IPS DF 6.9 (cell line): ENCODE results near the gene TSC22D4.
"Not testable (repeated sequence)": the region's sequence is repeated elsewhere in the genome, so short reads cannot be mapped to it uniquely, and the experiment has no call there.

Experiments
- DNase-seq: peaks from one replicate; pipeline ENCODE4 v3.0.0-alpha.2; 2013; ENCODE audit warnings: low read depth, low spot score
- H3K27ac ChIP-seq: one replicate; pipeline ENCODE4 v1.5.1; 2013; ENCODE audit warnings: low read length, control low read depth
- H3K27me3 ChIP-seq: 2 replicates; pipeline ENCODE4 v1.6.1; 2013; ENCODE audit warnings: mild to moderate bottlenecking, low read length; ENCODE audit not compliant: control insufficient read depth, insufficient read depth
- H3K36me3 ChIP-seq: 2 replicates; pipeline ENCODE4 v1.6.1; 2013; ENCODE audit warnings: low read length; ENCODE audit not compliant: control insufficient read depth, insufficient read depth
- H3K4me1 ChIP-seq: 2 replicates; pipeline ENCODE4 v1.6.1; 2013; ENCODE audit warnings: low read length; ENCODE audit not compliant: control insufficient read depth, insufficient read depth
- H3K4me3 ChIP-seq: 2 replicates; pipeline ENCODE4 v1.5.1; 2013; ENCODE audit warnings: mild to moderate bottlenecking, low read length
- H3K9me3 ChIP-seq: 2 replicates; pipeline ENCODE4 v1.6.1; 2013; ENCODE audit warnings: low read length, inconsistent platforms; ENCODE audit not compliant: control insufficient read depth, insufficient read depth
- WGBS: extraction: QIAGEN DNeasy Blood & Tissue Kit; methylation state at CpG from one replicate; pipeline ENCODE4 v1.1.7; 2013; ENCODE audit warnings: mixed read lengths, missing lambda C conversion rate; ENCODE audit not compliant: insufficient read length, insufficient coverage; 5-methylcytosine and 5-hydroxymethylcytosine counted together

Gene TSC22D4

DNA sequence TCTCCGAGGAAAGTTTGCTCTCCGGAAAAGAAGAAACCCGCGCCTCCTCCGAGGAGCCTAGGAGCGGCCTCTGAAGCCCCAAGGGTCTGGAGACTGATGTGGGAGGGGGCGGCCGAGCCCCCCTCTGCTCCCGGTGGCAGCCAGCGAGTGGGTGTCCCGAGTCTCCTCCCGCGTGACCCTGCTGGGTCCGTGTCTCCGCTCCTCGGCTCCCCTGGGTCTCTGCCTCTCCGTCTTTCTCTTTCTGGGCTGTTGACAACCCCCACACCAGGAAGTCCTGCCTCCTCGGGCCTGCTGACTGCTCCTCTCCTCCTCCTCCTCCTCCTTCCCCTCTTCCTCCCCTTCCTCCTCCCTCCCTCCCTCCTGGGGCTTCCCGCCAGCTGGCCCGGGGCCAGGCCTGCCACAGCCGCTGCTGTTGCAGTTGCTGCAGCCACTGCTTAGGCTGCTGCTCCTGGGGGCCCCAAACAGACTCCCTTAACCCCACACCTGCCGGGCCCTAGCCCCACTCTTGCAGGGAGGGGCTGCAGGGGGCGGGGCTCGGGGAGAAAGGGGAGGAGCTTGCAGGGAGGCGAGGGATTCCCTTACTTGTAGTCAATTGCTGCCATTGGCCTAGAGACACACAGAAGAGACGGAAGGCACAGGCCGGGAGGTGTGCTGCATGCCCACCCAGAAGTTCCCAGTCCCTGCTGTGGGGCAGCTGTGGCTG is at the start of gene TSC22D4:
TSS of gene TSC22D4 (minus strand) at position 257 of the 703 bp plus-strand sequence. CDS start 1,176 bp downstream, outside the sequence.
- H3K4me3 ChIP-seq, result peak within 1 kb of the TSS; percentile 47; the same call in 1 of the 2 replicates
- DNase-seq, result no peak
- no peak within 1 kb of the TSS for H3K27ac ChIP-seq
- H3K27me3 ChIP-seq, result no peaks in the 10 kb centered on the region
- peaks cover 3% of the 10 kb centered on the region; the same call in 1 of the 2 replicates for H3K4me1 ChIP-seq
- H3K9me3 ChIP-seq, result no peaks in the 10 kb centered on the region
- H3K36me3 ChIP-seq, result no peaks in the 10 kb centered on the region
- WGBS, result no CpG with 5 or more reads among the region's 27 CpGs

DNA sequence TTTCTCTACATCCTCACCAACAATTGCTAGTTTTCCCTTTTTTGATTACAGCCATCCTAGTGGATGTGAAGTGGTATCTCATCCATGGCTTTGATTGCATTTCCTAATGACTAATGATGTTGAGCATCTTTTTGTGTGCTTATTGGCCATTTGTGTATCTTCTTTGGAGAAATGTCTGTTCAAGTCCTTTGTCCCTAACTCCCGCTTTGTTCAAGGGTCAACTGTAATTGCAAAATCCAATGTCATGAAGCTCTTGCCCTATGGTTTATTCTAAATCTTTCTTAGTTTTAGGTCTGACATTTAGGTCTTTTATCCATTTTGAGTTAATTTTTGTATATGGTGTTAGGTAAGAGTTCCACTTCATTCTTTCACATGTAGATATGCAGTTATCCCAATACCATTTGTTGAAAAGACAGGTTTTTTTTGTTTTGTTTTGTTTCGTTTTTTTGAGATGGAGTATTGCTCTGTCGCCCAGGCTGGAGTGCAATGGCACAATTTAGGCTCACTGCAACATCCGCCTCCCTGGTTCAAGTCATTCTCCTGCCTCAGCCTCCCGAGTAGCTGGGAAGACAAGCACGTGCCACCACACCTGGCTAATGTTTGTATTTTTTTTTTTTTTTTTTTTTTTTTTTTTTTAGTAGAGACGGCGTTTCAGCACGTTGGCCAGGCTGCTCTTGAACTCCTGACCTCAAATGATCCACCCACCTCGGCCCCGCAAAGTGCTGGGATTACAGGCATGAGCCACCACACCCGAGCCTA is 49.3 kb upstream of the TSC22D4 start:
- DNase-seq, H3K4me1 ChIP-seq, H3K36me3 ChIP-seq, H3K4me3 ChIP-seq, H3K9me3 ChIP-seq, H3K27me3 ChIP-seq, H3K27ac ChIP-seq: not testable (repeated sequence)
- no CpG with 5 or more reads among the region's 12 CpGs for WGBS

DNA sequence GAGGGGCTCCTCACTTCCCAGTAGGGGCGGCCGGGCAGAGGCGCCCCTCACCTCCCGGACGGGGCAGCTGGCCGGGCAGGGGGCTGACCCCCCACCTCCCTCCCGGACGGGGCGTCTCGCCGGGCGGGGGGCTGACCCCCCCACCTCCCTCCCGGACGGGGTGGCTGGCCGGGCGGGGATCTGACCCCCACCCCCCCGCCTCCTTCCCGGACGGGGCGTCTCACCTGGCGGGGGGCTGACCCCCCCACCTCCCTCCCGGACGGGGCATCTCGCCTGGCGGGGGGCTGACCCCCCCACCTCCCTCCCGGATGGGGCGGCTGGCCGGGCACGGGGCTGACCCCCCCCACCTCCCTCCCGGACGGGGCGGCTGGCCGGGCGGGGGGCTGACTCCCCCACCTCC is 44.2 kb upstream of the TSC22D4 start:
- not testable (repeated sequence) for H3K27me3 ChIP-seq, H3K36me3 ChIP-seq, H3K27ac ChIP-seq, H3K4me1 ChIP-seq, H3K4me3 ChIP-seq, DNase-seq, H3K9me3 ChIP-seq
- WGBS, result no CpG with 5 or more reads among the region's 34 CpGs

DNA sequence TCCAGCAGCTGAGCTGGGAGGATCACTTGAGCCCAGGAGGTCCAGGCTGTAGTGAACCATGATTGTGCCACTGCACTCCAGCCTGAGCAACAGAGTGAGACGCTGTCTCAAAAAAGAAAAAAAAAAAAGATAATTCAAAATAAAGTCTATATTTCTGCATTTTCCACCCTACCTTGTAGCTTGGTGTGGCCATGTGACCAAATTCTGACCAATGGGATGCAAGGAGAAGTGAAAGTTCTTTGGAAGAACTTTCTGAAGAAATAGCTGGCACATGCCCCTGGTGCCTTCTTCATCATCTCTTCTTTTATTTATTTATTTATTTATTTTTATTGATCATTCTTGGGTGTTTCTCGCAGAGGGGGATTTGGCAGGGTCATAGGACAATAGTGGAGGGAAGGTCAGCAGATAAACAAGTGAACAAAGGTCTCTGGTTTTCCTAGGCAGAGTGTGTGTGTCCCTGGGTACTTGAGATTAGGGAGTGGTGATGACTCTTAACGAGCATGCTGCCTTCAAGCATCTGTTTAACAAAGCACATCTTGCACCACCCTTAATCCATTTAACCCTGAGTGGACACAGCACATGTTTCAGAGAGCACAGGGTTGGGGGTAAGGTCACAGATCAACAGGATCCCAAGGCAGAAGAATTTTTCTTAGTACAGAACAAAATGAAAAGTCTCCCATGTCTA is 43.0 kb upstream of the TSC22D4 start:
- WGBS, result no CpG with 5 or more reads among the region's 3 CpGs
- not testable (repeated sequence) for H3K9me3 ChIP-seq, DNase-seq, H3K27me3 ChIP-seq, H3K4me3 ChIP-seq, H3K36me3 ChIP-seq, H3K27ac ChIP-seq, H3K4me1 ChIP-seq

DNA sequence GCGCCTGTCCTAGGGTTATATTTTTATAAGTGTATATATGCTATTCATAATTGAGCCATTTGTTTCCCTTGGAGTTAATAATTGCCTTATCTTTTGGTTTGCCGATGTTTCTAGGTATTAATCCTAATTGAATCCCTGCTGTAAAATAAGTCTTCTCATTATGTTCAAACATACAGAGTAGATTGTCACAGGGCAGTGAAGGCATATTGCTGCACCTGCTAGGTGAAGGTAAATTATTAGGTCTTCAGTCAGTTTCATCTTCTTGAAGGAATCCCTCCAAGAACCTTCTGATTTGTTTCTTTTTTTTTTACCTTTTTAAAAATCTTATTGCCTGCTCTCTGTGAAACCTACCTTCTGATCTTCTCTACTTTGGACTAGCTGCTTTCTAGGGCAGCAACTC is 42.1 kb upstream of the TSC22D4 start:
- H3K27ac ChIP-seq, result no peak overlapping the region
- no CpG with 5 or more reads among the region's 2 CpGs for WGBS
- H3K4me1 ChIP-seq, result no peaks in the 10 kb centered on the region
- H3K27me3 ChIP-seq, result no peaks in the 10 kb centered on the region
- H3K36me3 ChIP-seq, result no peaks in the 10 kb centered on the region
- H3K9me3 ChIP-seq, result no peaks in the 10 kb centered on the region; the same call in 1 of the 2 replicates
- H3K4me3 ChIP-seq, result no peak overlapping the region
- DNase-seq, result no peak

DNA sequence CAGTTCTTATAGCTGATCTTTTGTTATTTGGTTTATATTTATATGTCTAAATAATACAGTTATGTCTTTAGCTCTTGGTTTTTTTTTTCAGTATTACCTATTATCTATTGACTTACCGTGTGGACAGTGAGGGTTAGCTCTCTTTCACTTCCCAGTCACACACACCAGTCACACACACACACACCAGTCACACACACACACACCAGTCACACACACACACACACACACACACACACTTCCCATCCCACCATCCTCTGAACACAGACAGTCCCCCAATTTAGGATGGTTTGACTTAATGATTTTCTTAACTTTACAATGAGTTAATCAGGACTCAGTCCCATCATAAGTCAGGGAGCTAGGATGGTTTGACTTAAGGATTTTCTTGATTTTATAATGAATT is 41.1 kb upstream of the TSC22D4 start:
- no CpG with 5 or more reads among the region's 1 CpG for WGBS
- no peak for DNase-seq
- no peaks in the 10 kb centered on the region for H3K4me1 ChIP-seq
- H3K36me3 ChIP-seq, result no peaks in the 10 kb centered on the region
- H3K4me3 ChIP-seq, result no peak overlapping the region
- H3K27ac ChIP-seq, result no peak overlapping the region
- H3K27me3 ChIP-seq, result no peaks in the 10 kb centered on the region
- H3K9me3 ChIP-seq, result no peaks in the 10 kb centered on the region; the same call in 1 of the 2 replicates

DNA sequence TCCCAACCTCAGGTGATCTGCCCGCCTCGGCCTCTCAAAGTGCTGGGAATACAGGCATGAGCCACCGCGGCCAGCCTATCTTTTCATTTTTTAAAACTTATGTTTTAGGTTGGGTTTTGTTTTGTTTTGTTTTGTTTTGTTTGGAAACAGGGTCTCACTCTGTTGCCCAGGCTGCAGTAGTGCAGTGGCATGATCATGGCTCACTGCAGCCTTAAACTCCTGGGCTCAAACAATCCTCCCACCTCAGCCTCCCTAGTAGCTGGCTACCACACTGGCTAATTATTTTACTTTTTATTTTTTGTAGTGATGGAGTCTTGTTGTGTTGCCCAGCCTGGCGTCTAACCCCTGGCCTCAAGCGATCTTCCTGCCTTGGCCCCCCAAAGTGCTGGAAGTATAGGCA is 40.6 kb upstream of the TSC22D4 start:
- Histone ChIP-seq H3K4me1 (no peaks in the 10 kb centered on the region), H3K27ac (no peak overlapping the region), H3K36me3 (no peaks in the 10 kb centered on the region), H3K4me3 (no peak overlapping the region), H3K9me3 (no peaks in the 10 kb centered on the region; the same call in 1 of the 2 replicates), H3K27me3 (no peaks in the 10 kb centered on the region)
- DNase-seq, result no peak
- WGBS, result no CpG with 5 or more reads among the region's 6 CpGs

DNA sequence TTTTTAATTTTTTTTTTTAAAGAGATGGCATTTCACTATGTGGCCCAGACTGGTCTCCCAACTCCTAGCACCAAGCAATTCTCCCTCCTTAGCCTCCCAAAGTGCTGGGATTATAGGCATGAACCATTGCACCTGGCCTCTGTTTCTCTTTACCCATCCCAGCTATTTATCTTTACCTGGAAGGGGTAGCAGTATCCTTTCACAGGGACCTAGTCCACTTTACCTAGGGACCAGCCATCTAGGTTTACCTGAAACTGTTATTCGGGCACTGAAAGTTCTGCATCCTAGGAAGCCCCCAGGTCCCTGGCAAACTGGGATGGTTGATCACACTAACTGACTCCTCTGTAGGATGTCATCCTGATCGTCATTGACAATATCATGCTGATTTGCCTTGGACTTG is 38.3 kb upstream of the TSC22D4 start:
- no CpG with 5 or more reads among the region's 2 CpGs for WGBS
- H3K4me1 ChIP-seq, result no peaks in the 10 kb centered on the region
- no peak overlapping the region for H3K4me3 ChIP-seq
- no peaks in the 10 kb centered on the region for H3K36me3 ChIP-seq
- H3K27me3 ChIP-seq, result no peaks in the 10 kb centered on the region
- no peaks in the 10 kb centered on the region; the same call in 1 of the 2 replicates for H3K9me3 ChIP-seq
- H3K27ac ChIP-seq, result no peak overlapping the region
- no peak for DNase-seq

DNA sequence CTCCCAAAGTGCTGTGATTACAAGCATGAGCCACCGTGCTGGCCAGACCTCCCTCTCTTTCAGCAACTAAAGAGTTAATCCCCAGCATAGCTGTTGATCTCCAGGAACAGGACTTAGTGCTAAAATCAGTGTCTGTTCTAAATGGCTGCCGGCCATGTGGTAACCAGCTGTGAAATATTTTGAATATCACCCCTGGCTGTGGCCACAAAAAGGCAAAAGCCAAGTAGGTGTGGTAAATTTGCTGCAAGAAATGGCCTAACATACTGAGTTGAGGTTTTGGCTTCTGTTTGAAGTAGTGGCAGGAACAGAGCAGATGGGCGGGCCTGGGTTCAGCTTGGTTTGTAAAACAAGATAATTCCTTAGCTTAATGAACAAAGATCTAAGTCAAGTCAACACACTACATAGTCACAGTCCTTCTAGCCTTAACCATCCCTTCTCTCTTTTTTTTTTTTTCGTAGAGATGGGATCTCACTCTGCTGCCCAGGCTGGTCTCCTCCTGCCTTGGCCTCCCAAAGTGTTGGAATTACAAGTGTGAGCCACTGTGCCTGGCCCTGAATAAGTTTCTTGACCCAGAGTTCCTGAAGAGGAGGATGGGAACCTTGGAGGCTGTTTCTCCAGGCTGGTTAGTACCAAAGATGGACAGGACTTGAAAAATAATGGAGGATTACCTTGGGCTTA is 37.3 kb upstream of the TSC22D4 start:
- Histone ChIP-seq H3K27me3 (no peaks in the 10 kb centered on the region), H3K27ac (no peak overlapping the region), H3K36me3 (no peaks in the 10 kb centered on the region), H3K4me1 (no peaks in the 10 kb centered on the region), H3K4me3 (no peak overlapping the region), H3K9me3 (no peaks in the 10 kb centered on the region)
- no CpG with 5 or more reads among the region's 4 CpGs for WGBS
- no peak for DNase-seq

DNA sequence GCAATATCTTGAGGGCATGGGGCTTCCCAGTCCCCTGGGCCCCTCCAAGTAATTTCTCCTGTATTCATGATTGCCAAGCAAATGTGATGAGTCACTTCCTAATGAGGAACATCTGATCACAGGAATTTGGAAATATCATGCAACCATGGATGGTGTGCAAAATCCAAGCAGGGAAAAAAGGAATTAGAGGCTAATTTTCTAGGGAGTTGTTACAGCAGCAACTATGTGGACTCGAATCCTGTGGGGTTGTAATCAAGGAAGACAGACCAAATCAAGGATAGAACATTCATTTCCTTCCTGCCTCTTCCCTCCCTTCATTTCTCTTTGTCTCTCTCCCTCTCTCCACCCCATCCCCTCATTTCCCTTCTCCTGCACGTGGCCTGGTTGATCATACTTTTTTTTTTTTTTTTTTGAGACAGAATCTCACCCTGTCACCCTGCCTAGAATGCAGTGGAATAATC is 36.1 kb upstream of the TSC22D4 start:
- WGBS, result no CpG with 5 or more reads among the region's 2 CpGs
- no peak for DNase-seq
- Histone ChIP-seq H3K27ac (no peak overlapping the region), H3K27me3 (no peaks in the 10 kb centered on the region), H3K4me3 (no peak overlapping the region), H3K4me1 (no peaks in the 10 kb centered on the region), H3K36me3 (no peaks in the 10 kb centered on the region), H3K9me3 (no peaks in the 10 kb centered on the region)
